Measurements from ENCODE around the gene SNX27.

Gene SNX27

GRCh38 chr1:151619489-151620093, 7.7 kb downstream of the SNX27 start:
- TF ChIP-seq, protein P1, sequence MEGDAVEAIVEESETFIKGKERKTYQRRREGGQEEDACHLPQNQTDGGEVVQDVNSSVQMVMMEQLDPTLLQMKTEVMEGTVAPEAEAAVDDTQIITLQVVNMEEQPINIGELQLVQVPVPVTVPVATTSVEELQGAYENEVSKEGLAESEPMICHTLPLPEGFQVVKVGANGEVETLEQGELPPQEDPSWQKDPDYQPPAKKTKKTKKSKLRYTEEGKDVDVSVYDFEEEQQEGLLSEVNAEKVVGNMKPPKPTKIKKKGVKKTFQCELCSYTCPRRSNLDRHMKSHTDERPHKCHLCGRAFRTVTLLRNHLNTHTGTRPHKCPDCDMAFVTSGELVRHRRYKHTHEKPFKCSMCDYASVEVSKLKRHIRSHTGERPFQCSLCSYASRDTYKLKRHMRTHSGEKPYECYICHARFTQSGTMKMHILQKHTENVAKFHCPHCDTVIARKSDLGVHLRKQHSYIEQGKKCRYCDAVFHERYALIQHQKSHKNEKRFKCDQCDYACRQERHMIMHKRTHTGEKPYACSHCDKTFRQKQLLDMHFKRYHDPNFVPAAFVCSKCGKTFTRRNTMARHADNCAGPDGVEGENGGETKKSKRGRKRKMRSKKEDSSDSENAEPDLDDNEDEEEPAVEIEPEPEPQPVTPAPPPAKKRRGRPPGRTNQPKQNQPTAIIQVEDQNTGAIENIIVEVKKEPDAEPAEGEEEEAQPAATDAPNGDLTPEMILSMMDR (IDR thresholded peaks at IDR 0.05; ENCODE audit: poor library complexity, severe bottlenecking) = no peak
- Histone ChIP-seq H3K9me3 (ENCODE audit: severe bottlenecking) (no peaks in the 10 kb centered on the region), H3K36me3 (ENCODE audit: low read depth) (peaks cover 5% of the 10 kb centered on the region; the same call in 1 of the 2 replicates), H3K4me3 (ENCODE audit: severe bottlenecking) (no peak overlapping the region), H3K27ac (ENCODE audit: poor library complexity, severe bottlenecking) (peak overlapping the region; percentile 12), H3K4me1 (ENCODE audit: insufficient read depth, poor library complexity, severe bottlenecking) (peaks cover 37% of the 10 kb centered on the region), H3K27me3 (ENCODE audit: insufficient read depth, poor library complexity, severe bottlenecking) (no peaks in the 10 kb centered on the region)
- ATAC-seq (ENCODE audit: low read depth) (peak; percentile 91), DNase-seq (ENCODE audit: low spot score) (no peak)

GRCh38 chr1:151620286-151620685, 8.4 kb downstream of the SNX27 start:
- Histone ChIP-seq H3K4me1 (ENCODE audit: insufficient read depth, poor library complexity, severe bottlenecking) (peaks cover 37% of the 10 kb centered on the region), H3K27ac (ENCODE audit: poor library complexity, severe bottlenecking) (no peak overlapping the region), H3K4me3 (ENCODE audit: severe bottlenecking) (no peak overlapping the region), H3K27me3 (ENCODE audit: insufficient read depth, poor library complexity, severe bottlenecking) (no peaks in the 10 kb centered on the region), H3K9me3 (ENCODE audit: severe bottlenecking) (no peaks in the 10 kb centered on the region), H3K36me3 (ENCODE audit: low read depth) (peaks cover 9% of the 10 kb centered on the region; the same call in 1 of the 2 replicates)
- TF ChIP-seq, protein P1 (IDR thresholded peaks at IDR 0.05; ENCODE audit: poor library complexity, severe bottlenecking) = no peak
- ATAC-seq (ENCODE audit: low read depth) (no peak), DNase-seq (ENCODE audit: low spot score) (no peak)

- TF ChIP-seq, protein P1 (IDR thresholded peaks at IDR 0.05; ENCODE audit: poor library complexity, severe bottlenecking) = no peak
- Histone ChIP-seq H3K9me3 (ENCODE audit: severe bottlenecking) (no peaks in the 10 kb centered on the region), H3K27me3 (ENCODE audit: insufficient read depth, poor library complexity, severe bottlenecking) (no peaks in the 10 kb centered on the region), H3K4me1 (ENCODE audit: insufficient read depth, poor library complexity, severe bottlenecking) (peaks cover 26% of the 10 kb centered on the region), H3K36me3 (ENCODE audit: low read depth) (peaks cover 9% of the 10 kb centered on the region; the same call in 1 of the 2 replicates), H3K27ac (ENCODE audit: poor library complexity, severe bottlenecking) (no peak overlapping the region), H3K4me3 (ENCODE audit: severe bottlenecking) (no peak overlapping the region)
- ATAC-seq (ENCODE audit: low read depth) (no peak), DNase-seq (ENCODE audit: low spot score) (no peak)
These were observed 9.5 kb downstream of the SNX27 start for GRCh38 chr1:151621351-151621750.

- H3K36me3 ChIP-seq (ENCODE audit: low read depth) = peaks cover 14% of the 10 kb centered on the region
- no peak overlapping the region for H3K27ac ChIP-seq (ENCODE audit: poor library complexity, severe bottlenecking)
- TF ChIP-seq, protein P1 (IDR thresholded peaks at IDR 0.05; ENCODE audit: poor library complexity, severe bottlenecking) = no peak
- no peak for ATAC-seq (ENCODE audit: low read depth)
- DNase-seq (ENCODE audit: low spot score) = no peak
- no peak overlapping the region for H3K4me3 ChIP-seq (ENCODE audit: severe bottlenecking)
- H3K27me3 ChIP-seq (ENCODE audit: insufficient read depth, poor library complexity, severe bottlenecking) = no peaks in the 10 kb centered on the region
- H3K4me1 ChIP-seq (ENCODE audit: insufficient read depth, poor library complexity, severe bottlenecking) = peaks cover 5% of the 10 kb centered on the region
- no peaks in the 10 kb centered on the region for H3K9me3 ChIP-seq (ENCODE audit: severe bottlenecking)
These were observed 12.9 kb downstream of the SNX27 start for GRCh38 chr1:151624783-151625182.

DNA sequence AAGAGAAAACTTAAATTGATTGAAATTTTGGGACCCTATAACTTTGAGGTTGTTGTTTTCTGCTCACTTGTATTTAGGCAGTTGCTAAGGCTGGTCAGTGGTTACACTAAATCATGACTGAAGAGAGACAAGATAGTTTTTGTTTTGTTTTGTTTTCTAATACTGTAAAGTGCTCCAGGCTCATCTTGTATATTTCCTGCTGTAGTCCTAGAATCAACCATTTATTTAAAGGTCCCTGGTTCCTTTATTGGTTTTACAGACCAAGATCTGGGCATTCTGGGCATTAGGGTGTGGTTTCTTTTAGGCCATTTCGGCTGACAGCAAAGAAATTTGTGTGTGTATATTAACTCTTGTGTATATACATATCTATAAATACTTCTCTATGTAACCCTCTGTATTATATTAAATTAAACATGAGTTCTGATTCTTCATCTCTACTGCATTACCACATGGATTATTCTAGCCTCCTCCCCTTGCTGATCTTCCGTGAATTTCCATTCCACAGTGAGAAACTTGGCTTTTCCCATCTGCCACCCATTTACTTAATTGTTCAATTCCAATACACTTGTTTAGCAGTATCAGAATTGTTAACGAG, 15.0 kb downstream of the SNX27 start:
- DNase-seq (ENCODE audit: low spot score) = no peak
- no peak for ATAC-seq (ENCODE audit: low read depth)
- TF ChIP-seq, protein P1 (IDR thresholded peaks at IDR 0.05; ENCODE audit: poor library complexity, severe bottlenecking) = no peak
- no peaks in the 10 kb centered on the region for H3K9me3 ChIP-seq (ENCODE audit: severe bottlenecking)
- H3K4me3 ChIP-seq (ENCODE audit: severe bottlenecking) = no peak overlapping the region
- H3K27ac ChIP-seq (ENCODE audit: poor library complexity, severe bottlenecking) = no peak overlapping the region
- H3K36me3 ChIP-seq (ENCODE audit: low read depth) = peaks cover 9% of the 10 kb centered on the region
- H3K4me1 ChIP-seq (ENCODE audit: insufficient read depth, poor library complexity, severe bottlenecking) = no peaks in the 10 kb centered on the region
- H3K27me3 ChIP-seq (ENCODE audit: insufficient read depth, poor library complexity, severe bottlenecking) = no peaks in the 10 kb centered on the region

All from RWPE2 (cell line).